ENCODE measurements around the gene GPR152.

GPR152 gene

GRCh38 chr11:67437082-67437808 lies 15.3 kb downstream of the GPR152 start, which contains the start of gene PTPRCAP:
TSS of gene PTPRCAP (minus strand) at chr11:67437682. CDS start at chr11:67437619, 63 bp downstream.
- H3K27me3 ChIP-seq, result no peaks in the 10 kb centered on the region
- no peak within 1 kb of the TSS for H3K27ac ChIP-seq
- no peaks in the 10 kb centered on the region for H3K9me3 ChIP-seq
- TF ChIP-seq CTCF (IDR thresholded peaks at IDR 0.05), result no peak
- no peak within 1 kb of the TSS for H3K4me3 ChIP-seq (ENCODE audit: low read depth in 1 of 2, low read length in 1 of 2)
- peaks cover 62% of the 10 kb centered on the region for H3K36me3 ChIP-seq
- H3K4me1 ChIP-seq (ENCODE audit: control insufficient read depth in 1 of 2, insufficient read depth in 1 of 2, low read depth in 1 of 2, low read length in 1 of 2), result peaks cover 14% of the 10 kb centered on the region in 2 experiments

DNA sequence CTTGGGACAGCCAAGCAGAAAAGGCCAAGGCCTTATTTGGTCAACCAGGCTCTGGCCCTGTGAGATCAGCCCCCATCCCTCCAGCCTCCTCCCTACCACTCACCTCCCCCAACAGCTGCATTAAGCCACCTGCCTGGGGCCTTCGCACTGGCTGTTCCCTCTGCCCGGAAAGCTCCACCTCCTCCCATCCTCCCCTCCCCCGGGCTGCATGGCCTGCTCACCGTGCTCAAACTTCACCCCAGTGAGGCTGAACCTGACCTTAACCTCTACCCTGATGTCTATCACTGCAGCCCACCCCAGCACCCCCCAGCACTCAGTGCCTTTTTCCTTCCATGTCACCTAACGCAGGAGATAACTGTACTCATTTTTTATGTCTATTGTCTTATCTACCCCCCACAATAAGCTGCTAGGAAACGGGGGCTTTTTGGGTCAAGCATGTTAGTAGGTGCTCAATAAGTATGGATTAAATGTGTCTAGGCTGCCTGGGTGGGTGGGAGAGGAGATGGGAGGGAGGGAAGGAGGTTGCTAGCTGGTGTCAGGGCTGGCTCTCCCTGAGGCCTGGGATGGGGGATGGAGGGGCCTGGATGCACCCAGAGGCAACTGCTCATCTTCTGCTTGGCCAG lies 16.0 kb downstream of the GPR152 start:
- H3K27ac ChIP-seq, result no peak overlapping the region
- H3K36me3 ChIP-seq, result peaks cover 69% of the 10 kb centered on the region

DNA sequence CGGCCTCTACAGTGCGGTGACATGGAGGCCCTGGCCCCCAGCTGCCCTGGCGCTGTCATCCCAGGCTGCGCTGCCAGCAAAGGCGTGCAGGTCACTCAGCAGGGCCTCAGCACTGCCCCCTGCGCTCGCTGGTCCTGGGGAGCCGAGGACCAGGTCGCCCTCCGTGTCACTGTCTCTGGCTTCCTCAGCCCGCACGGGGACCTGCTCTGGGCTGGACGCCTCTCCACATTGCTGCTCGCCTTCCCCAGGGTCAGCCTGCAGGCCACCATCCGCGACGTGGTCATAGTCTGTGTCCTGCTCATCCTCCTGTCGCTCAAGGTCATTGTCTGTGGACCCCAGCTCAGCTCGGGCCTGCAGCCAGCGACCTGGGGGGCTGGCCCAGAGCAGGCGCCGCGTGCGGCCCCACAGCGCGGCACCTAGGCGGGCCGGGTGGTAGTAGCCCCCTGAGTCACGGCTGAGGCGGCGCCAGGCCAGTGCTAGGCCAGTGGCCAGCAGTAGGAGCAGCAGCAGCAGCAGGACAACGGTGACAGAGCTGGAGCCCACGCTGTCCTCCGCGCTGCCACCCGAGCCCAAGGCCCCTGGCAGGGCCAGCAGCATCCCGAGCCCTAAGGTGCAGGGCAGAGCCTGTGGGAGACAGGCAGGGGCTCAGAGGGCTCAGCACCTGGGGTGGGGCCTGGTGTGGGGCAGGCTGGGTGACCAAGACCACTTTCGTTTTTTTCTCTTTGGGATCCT lies 16.6 kb downstream of the GPR152 start:
- Histone ChIP-seq H3K27ac (no peak overlapping the region), H3K27me3 (no peaks in the 10 kb centered on the region), H3K4me3 (ENCODE audit: low read depth in 1 of 2, low read length in 1 of 2) (no peak overlapping the region), H3K9me3 (no peaks in the 10 kb centered on the region), H3K4me1 (ENCODE audit: control insufficient read depth in 1 of 2, insufficient read depth in 1 of 2, low read depth in 1 of 2, low read length in 1 of 2) (peaks cover 14% of the 10 kb centered on the region in 2 experiments), H3K36me3 (peaks cover 75% of the 10 kb centered on the region)
- TF ChIP-seq CTCF (IDR thresholded peaks at IDR 0.05), result no peak

More for the DNA sequence above, 16.0 kb downstream of the GPR152 start:
- TF ChIP-seq CTCF (IDR thresholded peaks at IDR 0.05), result no peak
- no peaks in the 10 kb centered on the region for H3K27me3 ChIP-seq
- no peaks in the 10 kb centered on the region for H3K9me3 ChIP-seq
- H3K4me1 ChIP-seq (ENCODE audit: control insufficient read depth in 1 of 2, insufficient read depth in 1 of 2, low read depth in 1 of 2, low read length in 1 of 2), result peaks cover 14% of the 10 kb centered on the region in 2 experiments
- H3K4me3 ChIP-seq (ENCODE audit: low read depth in 1 of 2, low read length in 1 of 2), result no peak overlapping the region

DNA sequence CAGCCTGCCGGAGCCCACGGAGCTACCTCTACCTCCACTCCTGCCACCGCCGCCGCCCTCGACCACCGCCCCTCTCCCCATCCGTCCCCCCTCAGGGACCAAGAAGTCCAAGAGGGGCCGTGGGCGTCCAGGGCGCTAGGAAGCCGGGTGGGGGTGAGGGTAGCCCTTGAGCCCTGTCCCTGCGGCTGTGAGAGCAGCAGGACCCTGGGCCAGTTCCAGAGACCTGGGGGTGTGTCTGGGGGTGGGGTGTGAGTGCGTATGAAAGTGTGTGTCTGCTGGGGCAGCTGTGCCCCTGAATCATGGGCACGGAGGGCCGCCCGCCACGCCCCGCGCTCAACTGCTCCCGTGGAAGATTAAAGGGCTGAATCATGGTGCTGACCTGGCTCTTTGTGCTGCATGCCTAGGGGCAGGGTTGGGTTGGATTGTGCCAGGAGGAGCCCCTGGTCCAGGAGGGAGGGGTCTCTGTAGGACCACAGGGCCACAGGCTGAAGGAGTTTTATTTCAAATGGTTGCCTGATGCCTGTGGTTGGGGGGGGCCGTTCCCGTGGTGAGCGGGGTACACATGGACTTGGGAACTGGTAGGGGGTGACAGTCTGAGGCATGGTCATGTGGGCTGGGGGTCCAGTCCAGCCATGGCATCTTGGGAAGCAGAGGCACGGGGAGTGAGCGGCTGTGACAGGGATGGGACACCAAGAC lies 17.4 kb downstream of the GPR152 start:
- H3K4me3 ChIP-seq (ENCODE audit: low read depth in 1 of 2, low read length in 1 of 2), result no peak overlapping the region
- no peaks in the 10 kb centered on the region for H3K9me3 ChIP-seq
- no peak overlapping the region for H3K27ac ChIP-seq
- no peak for TF ChIP-seq CTCF (IDR thresholded peaks at IDR 0.05)
- H3K27me3 ChIP-seq, result no peaks in the 10 kb centered on the region
- H3K4me1 ChIP-seq (ENCODE audit: control insufficient read depth in 1 of 2, insufficient read depth in 1 of 2, low read depth in 1 of 2, low read length in 1 of 2), result peaks cover 14% of the 10 kb centered on the region in 2 experiments
- H3K36me3 ChIP-seq, result peaks cover 81% of the 10 kb centered on the region

- Histone ChIP-seq H3K4me1 (ENCODE audit: control insufficient read depth in 1 of 2, insufficient read depth in 1 of 2, low read depth in 1 of 2, low read length in 1 of 2) (peaks cover 16 to 20% of the 10 kb centered on the region in 2 experiments), H3K36me3 (peaks cover 83% of the 10 kb centered on the region), H3K27ac (no peak overlapping the region), H3K27me3 (no peaks in the 10 kb centered on the region), H3K9me3 (no peaks in the 10 kb centered on the region), H3K4me3 (ENCODE audit: low read depth in 1 of 2, low read length in 1 of 2) (no peak overlapping the region)
- no peak for TF ChIP-seq CTCF (IDR thresholded peaks at IDR 0.05)
Measured at GRCh38 chr11:67434395-67434881, 18.1 kb downstream of the GPR152 start.
